Thymus (tissue), 11 donors: ENCODE results near the gene AMBP. TPM values are rescaled to one million over a fixed set of nuclear protein-coding genes. Genes with fewer than 3 reads are reported as not detected.

ENCODE experiments used
- DNase-seq, 9 donors: peaks; one replicate each; pipeline ENCODE4 v3.0.0-alpha.2; 2013; ENCODE audit warnings: low spot score in 9 of 9, low read depth in 6 of 9, missing footprints in 1 of 9
- H3K27ac ChIP-seq, 2 donors: one replicate each; pipeline ENCODE4 v1.5.1; 2013; ENCODE audit warnings: control low read depth in 1 of 2, low read depth in 1 of 2, low read length in 1 of 2, mild to moderate bottlenecking in 1 of 2, moderate library complexity in 1 of 2
- H3K27me3 ChIP-seq, 2 donors: one replicate each; pipeline ENCODE4 v1.5.1; 2013; ENCODE audit warnings: low read length in 1 of 2; ENCODE audit not compliant: control insufficient read depth in 2 of 2, insufficient read depth in 1 of 2
- H3K36me3 ChIP-seq, 2 donors: one replicate each; pipeline ENCODE4 v1.5.1; 2013; ENCODE audit warnings: low read length in 1 of 2, mild to moderate bottlenecking in 1 of 2, moderate library complexity in 1 of 2; ENCODE audit not compliant: control insufficient read depth in 2 of 2, insufficient read depth in 2 of 2
- H3K4me1 ChIP-seq, 2 donors: one replicate each; pipeline ENCODE4 v1.5.1; 2013; ENCODE audit warnings: low read length in 2 of 2; ENCODE audit not compliant: control insufficient read depth in 2 of 2, insufficient read depth in 2 of 2
- H3K4me3 ChIP-seq, 2 donors: one replicate each; pipeline ENCODE4 v1.5.1; 2013; ENCODE audit warnings: low read length in 2 of 2, control low read depth in 1 of 2, mild to moderate bottlenecking in 1 of 2
- H3K9me3 ChIP-seq, 2 donors: one replicate each; pipeline ENCODE4 v1.5.1; 2013; ENCODE audit warnings: low read length in 1 of 2, mild to moderate bottlenecking in 1 of 2; ENCODE audit not compliant: control insufficient read depth in 2 of 2, insufficient read depth in 1 of 2
- WGBS: extraction: QIAGEN DNeasy Blood & Tissue Kit; methylation state at CpG from one replicate; pipeline ENCODE4 v1.1.7; 2013; 5-methylcytosine and 5-hydroxymethylcytosine counted together
- polyA plus RNA-seq: library from polyadenylated mRNA; stranded (reverse); fragments of 200-250 nt; gene quantifications from one replicate; pipeline ENCODE4 v1.2.3, GENCODE V29; 2013
- total RNA-seq: library from RNA; stranded (reverse); fragments of 120-200 nt; gene quantifications from one replicate; pipeline ENCODE4 v1.2.4, GENCODE V29; 2013
- donor health status: healthy.

The AMBP gene
- total and polyA plus RNA-seq, 2 donors: 0.38 to 0.82 TPM

DNA sequence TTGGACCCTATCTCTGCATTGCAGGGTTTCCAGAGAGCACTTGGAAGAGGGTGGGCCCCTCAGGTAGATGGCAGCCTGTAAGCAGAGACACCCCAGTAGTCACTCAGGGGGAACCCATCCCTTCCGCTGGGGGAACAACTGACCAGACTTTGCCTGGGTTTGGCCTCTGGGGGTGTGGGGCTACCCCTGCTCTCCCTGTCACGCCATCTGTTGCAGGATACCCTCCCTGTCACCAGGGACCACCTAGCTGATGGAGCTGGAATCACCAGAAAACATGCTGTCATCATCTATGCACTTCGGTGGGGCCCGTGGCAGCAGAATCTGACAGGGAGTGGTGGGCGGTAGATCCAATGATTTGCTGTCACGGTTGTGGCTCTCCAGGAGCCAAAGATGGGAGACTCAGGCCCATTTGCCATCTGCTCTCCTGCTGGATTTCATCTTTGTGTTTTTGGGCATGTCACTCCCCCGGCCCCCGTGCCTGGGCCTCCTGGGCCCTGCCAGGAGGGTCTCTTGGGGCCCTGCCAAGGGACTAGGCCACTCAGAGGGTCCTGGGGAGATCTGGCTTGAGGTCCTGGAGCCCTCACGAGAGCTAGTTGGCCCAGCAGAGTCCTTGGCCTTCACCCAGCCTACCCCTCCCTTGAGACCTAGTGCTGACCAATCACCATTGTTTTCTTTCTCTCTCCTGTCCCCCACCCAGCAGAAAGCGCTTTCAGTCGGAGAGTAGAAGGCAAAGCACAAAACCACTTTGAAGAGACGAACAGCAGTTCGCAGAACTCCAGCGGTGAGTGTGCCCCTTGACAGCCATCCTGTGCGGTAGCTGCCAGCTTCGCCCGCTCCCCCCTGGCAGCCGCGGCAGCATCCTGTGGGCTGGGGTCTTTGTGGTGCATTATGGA lies 45.9 kb downstream of the AMBP start:
- WGBS: 96% methylated on average over 19 of the region's 19 CpGs
- no peaks in the 10 kb centered on the region for H3K4me1 ChIP-seq
- no peaks in the 10 kb centered on the region for H3K9me3 ChIP-seq
- no peak for DNase-seq
- no peaks in the 10 kb centered on the region for H3K27me3 ChIP-seq
- no peak overlapping the region for H3K27ac ChIP-seq
- no peaks in the 10 kb centered on the region for H3K36me3 ChIP-seq
- H3K4me3 ChIP-seq: no peak overlapping the region

DNA sequence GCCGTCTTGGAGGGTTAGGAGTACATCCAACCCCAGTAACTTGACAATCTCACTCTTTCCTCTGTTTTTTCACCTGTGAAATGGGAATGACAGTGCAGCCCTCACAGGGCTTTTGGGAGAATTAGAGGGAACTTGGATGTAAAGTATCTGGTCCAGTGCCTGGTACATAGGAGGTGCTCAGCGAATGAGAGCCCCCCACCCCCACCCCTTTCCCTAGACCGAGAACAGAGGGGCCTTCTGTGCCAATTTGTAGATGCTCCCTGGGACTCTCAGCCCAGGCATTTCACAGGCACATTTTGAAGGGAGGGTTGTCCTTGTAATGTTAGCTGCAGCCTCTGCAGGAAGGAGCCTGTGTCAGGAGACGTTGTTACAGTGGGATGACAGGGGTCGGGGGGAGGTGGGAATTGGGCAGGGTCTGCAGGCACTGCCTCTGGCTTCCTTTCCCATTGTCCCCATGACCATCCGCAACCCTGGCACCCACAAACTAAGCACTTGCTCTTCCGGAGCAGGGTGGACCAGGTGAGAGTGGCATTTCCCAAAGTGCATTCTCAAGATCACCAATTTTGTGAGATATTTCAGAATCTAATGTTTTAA lies 47.0 kb downstream of the AMBP start:
- no peak overlapping the region for H3K4me3 ChIP-seq
- DNase-seq: no peak
- no peaks in the 10 kb centered on the region for H3K36me3 ChIP-seq
- 96% methylated on average over 7 of the region's 7 CpGs for WGBS
- no peaks in the 10 kb centered on the region for H3K4me1 ChIP-seq
- H3K27me3 ChIP-seq: no peaks in the 10 kb centered on the region
- H3K27ac ChIP-seq: no peak overlapping the region
- H3K9me3 ChIP-seq: no peaks in the 10 kb centered on the region

DNA sequence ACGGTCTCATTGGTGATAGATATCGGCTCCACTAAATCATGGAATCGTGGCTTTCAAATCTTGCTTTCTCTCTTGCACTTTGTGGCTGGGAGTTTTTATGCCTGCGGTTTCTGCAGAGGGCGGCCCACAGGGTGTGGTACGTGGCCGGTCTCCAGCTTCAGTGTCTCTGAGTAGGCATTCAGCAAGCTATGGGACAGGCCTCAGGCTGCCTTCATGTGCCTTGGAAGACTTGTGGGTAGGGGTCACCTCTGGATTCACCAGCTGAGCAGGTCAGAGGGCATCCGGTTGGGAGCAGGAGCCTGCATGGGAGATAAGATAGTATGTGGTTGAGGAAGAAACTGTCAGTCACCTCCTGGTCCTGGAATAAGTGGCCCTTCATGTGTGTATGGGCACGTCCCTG lies 47.7 kb downstream of the AMBP start:
- Histone ChIP-seq H3K27ac (no peak overlapping the region), H3K36me3 (no peaks in the 10 kb centered on the region), H3K4me3 (no peak overlapping the region), H3K9me3 (no peaks in the 10 kb centered on the region), H3K4me1 (no peaks in the 10 kb centered on the region), H3K27me3 (no peaks in the 10 kb centered on the region)
- DNase-seq: no peak
- WGBS: 99% methylated on average over 9 of the region's 9 CpGs

DNA sequence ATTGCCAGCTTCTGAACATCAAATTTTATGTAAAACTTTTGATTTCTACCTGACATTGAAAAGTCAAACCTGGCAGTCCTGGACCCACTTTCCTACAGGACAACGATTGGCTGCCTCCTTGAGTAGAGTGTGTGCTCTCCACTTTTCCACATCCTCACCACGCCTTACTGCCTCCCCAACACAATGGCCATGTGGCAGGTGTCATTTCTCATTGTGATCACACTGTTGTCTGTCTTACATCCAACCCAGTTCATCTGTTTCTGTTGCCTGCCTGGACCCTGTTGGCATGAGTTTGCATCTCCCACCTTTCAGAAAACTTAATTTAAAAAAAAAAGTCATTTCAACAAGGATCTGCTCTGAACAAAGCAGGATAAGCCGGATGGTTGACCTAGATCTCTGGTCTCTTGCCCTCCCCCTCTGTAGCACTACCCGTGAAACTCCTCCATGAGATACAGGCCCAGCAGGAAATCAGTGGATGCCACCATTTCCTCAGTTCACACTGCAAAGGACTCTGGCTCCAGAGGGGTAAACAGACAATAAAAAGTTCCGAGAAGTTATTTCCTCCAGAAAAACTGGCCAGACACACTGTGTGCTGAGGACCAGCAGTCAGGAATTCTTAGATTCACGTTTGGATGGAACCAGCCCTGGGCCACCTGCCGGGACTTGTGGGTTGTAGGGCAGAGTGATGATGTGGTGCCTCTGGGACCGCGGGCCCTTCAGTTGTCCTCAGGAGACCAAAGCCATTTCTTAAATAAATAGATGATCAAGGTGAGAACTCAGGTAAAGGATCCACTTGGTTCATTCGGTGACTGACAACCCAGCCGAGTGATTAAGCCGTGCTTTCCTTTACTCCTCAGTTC lies 48.6 kb downstream of the AMBP start:
- 93% methylated on average over 12 of the region's 12 CpGs for WGBS
- Histone ChIP-seq H3K36me3 (no peaks in the 10 kb centered on the region), H3K4me3 (no peak overlapping the region), H3K27ac (no peak overlapping the region), H3K4me1 (no peaks in the 10 kb centered on the region), H3K27me3 (no peaks in the 10 kb centered on the region), H3K9me3 (no peaks in the 10 kb centered on the region)
- no peak for DNase-seq

DNA sequence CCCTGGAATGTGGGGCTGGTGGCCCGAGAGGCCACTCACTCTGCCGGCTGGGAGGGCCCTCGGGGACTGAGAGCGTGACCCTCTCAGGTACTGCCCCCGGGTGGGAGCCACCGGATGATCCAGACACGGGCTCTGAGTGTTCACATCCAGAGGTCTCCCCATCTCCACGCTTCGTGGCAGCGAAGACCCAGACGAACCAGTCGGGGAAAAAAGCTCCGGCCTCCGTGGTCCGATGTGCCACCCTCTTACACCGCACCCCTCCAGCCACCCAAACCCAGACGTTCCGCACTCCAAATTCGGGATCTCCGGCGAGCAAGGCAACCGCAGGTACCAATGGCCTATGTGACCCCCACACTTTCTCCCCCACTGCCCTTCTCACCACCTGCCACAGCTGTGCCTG lies 49.5 kb downstream of the AMBP start:
- H3K36me3 ChIP-seq: no peaks in the 10 kb centered on the region

DNA sequence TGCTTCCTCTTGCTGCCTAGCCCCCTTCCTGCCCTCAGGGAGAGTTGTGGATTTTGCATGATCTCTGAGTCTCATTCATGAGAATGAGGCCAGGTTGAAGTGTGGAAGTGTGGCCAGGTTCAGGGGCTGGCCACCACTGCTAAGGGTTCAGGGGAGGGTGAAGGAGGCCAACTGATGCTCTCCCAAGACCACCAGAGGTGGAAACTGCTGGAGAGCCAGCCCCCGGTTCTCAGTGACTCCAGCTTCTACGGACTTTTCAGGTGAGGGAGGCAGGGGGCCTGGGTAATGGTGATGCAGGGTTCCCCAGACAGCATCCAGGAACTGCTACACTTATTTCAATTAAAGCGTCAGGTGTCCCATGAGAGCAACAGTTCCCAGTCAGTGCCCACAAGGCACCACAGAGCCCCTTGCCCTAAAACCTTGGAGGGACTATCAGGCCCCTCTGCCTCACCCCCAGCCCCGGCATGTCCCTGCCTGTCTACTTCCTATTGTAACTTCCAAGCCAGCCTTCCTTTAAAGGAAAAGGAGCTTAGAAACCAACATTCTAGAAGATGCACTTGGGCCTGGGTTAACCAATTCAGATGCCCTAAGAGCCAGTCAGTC lies 50.1 kb downstream of the AMBP start:
- H3K9me3 ChIP-seq: no peaks in the 10 kb centered on the region
- WGBS: 97% methylated on average over 4 of the region's 4 CpGs
- no peak for DNase-seq
- H3K36me3 ChIP-seq: no peaks in the 10 kb centered on the region
- H3K4me1 ChIP-seq: no peaks in the 10 kb centered on the region
- no peak overlapping the region for H3K27ac ChIP-seq
- no peaks in the 10 kb centered on the region for H3K27me3 ChIP-seq
- no peak overlapping the region for H3K4me3 ChIP-seq

More for the DNA sequence above, 49.5 kb downstream of the AMBP start:
- H3K27ac ChIP-seq: no peak overlapping the region
- no peaks in the 10 kb centered on the region for H3K9me3 ChIP-seq
- no peaks in the 10 kb centered on the region for H3K27me3 ChIP-seq
- H3K4me1 ChIP-seq: no peaks in the 10 kb centered on the region
- WGBS: 98% methylated on average over 22 of the region's 22 CpGs
- H3K4me3 ChIP-seq: no peak overlapping the region
- no peak for DNase-seq

DNA sequence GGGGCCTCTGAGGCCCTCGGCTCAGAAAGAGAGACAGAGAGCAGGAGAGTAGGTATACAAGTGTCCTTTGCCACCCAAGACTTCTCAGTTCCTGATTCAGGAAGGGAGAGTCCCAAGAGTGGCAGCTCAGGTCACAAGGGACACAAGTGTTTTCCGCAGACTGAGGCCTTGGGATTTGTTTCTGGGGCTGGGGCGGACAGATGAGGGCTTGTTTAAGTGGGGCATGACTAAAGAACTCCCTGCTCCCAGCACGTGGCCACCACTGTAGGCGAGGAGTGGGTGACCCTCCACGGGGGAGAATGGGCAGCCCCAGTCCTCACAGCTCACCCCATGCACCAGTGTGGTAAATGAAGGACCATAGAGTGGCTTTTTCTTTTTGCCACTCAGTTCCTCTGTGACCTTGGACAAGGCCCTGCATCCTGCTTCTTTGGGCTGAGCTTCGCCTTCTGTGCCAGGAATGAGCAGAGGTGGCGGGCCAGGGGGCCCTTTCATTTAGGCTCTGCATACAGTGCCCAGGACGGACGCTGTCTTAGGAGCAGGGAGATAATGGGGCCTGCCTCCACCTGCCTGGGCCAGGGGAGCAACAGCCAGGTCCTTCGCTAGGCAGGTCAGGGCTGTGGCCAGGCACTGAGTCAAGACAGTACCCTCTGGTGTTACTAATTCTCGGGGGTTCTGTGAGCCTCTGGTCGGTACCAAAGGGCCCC lies 50.8 kb downstream of the AMBP start:
- H3K4me1 ChIP-seq: no peaks in the 10 kb centered on the region
- 90% methylated on average over 13 of the region's 13 CpGs for WGBS
- no peaks in the 10 kb centered on the region for H3K9me3 ChIP-seq
- H3K4me3 ChIP-seq: no peak overlapping the region
- DNase-seq: no peak
- no peak overlapping the region for H3K27ac ChIP-seq
- H3K36me3 ChIP-seq: no peaks in the 10 kb centered on the region
- H3K27me3 ChIP-seq: no peaks in the 10 kb centered on the region

DNA sequence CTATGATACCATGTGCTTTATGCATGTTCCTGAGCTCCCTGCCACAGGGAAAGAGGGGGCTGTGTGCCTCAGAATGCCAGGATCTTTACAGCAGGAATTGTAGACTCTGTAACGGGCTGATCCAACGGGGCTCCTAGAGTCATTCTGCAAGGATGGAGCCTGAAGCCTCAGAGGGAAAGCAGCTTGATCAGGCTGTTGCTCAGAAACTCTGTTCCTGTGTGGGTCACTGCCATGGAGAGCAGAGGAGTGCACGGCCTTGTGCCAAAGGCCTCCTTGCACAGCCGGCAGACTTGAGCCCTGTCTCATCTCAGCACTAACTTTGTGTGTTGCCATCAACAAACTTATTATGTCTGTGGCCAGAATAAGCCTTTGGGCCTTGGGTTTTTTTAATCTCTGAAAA lies 51.8 kb downstream of the AMBP start:
- Histone ChIP-seq H3K4me1 (no peaks in the 10 kb centered on the region), H3K27ac (no peak overlapping the region), H3K9me3 (no peaks in the 10 kb centered on the region), H3K4me3 (no peak overlapping the region), H3K27me3 (no peaks in the 10 kb centered on the region), H3K36me3 (no peaks in the 10 kb centered on the region)
- WGBS: over 99% methylated on average over 4 of the region's 4 CpGs
- DNase-seq: no peak
